KOPT-K1 (cell line): ENCODE results near the gene PIGR.

Experiments used
- H3K27ac ChIP-seq: fragments of 200-600 bp; sonication (generic); 2 replicates; pipeline ENCODE4 v1.5.1; 2016; ENCODE audit warnings: antibody characterized with exemption, mild to moderate bottlenecking, low read depth, low read length; ENCODE audit not compliant: poor library complexity, severe bottlenecking
- H3K36me3 ChIP-seq: fragments of 200-600 bp; sonication (generic); 2 replicates; pipeline ENCODE4 v1.5.1; 2017; ENCODE audit warnings: antibody characterized with exemption, mild to moderate bottlenecking, low read length, moderate library complexity; ENCODE audit not compliant: insufficient read depth
- H3K9me3 ChIP-seq: fragments of 200-600 bp; sonication (generic); 2 replicates; pipeline ENCODE4 v1.5.1; 2017; ENCODE audit warnings: antibody characterized with exemption, low read length, mild to moderate bottlenecking; ENCODE audit not compliant: insufficient read depth, poor library complexity, severe bottlenecking

PIGR gene

GRCh38 chr1:206912445-206913095 is 33.7 kb downstream of the PIGR start:
- Histone ChIP-seq H3K27ac (no peak overlapping the region), H3K36me3 (no peaks in the 10 kb centered on the region), H3K9me3 (no peaks in the 10 kb centered on the region)

- no peak overlapping the region for H3K27ac ChIP-seq
- no peaks in the 10 kb centered on the region for H3K36me3 ChIP-seq
These were observed 35.1 kb downstream of the PIGR start for GRCh38 chr1:206911064-206911663.

GRCh38 chr1:206909883-206910318 is 36.4 kb downstream of the PIGR start:
- H3K27ac ChIP-seq, result no peak overlapping the region
- H3K9me3 ChIP-seq, result no peaks in the 10 kb centered on the region
- H3K36me3 ChIP-seq, result no peaks in the 10 kb centered on the region

More at GRCh38 chr1:206911064-206911663, 35.1 kb downstream of the PIGR start:
- H3K9me3 ChIP-seq, result no peaks in the 10 kb centered on the region

- no peaks in the 10 kb centered on the region for H3K36me3 ChIP-seq
- no peak overlapping the region for H3K27ac ChIP-seq
- no peaks in the 10 kb centered on the region for H3K9me3 ChIP-seq
These were observed 36.9 kb downstream of the PIGR start for GRCh38 chr1:206909161-206909882.

- Histone ChIP-seq H3K27ac (no peak overlapping the region), H3K9me3 (no peaks in the 10 kb centered on the region), H3K36me3 (no peaks in the 10 kb centered on the region)
These were observed 38.2 kb downstream of the PIGR start for GRCh38 chr1:206908038-206908437.

- no peaks in the 10 kb centered on the region for H3K36me3 ChIP-seq
- no peaks in the 10 kb centered on the region for H3K9me3 ChIP-seq
- H3K27ac ChIP-seq, result no peak overlapping the region
These were observed 38.8 kb downstream of the PIGR start for GRCh38 chr1:206907304-206907991.

- Histone ChIP-seq H3K27ac (no peak overlapping the region), H3K9me3 (no peaks in the 10 kb centered on the region), H3K36me3 (no peaks in the 10 kb centered on the region)
These were observed 40.7 kb downstream of the PIGR start for GRCh38 chr1:206905295-206906164.

GRCh38 chr1:206904423-206905142 is 41.7 kb downstream of the PIGR start:
- H3K9me3 ChIP-seq, result no peaks in the 10 kb centered on the region
- no peak overlapping the region for H3K27ac ChIP-seq
- no peaks in the 10 kb centered on the region for H3K36me3 ChIP-seq

GRCh38 chr1:206903687-206904086 is 42.6 kb downstream of the PIGR start:
- no peak overlapping the region for H3K27ac ChIP-seq
- H3K9me3 ChIP-seq, result no peaks in the 10 kb centered on the region
- no peaks in the 10 kb centered on the region for H3K36me3 ChIP-seq

- no peaks in the 10 kb centered on the region for H3K36me3 ChIP-seq
- H3K27ac ChIP-seq, result no peak overlapping the region
- no peaks in the 10 kb centered on the region for H3K9me3 ChIP-seq
These were observed 43.6 kb downstream of the PIGR start for GRCh38 chr1:206902702-206903101.

GRCh38 chr1:206901944-206902343 is 44.3 kb downstream of the PIGR start:
- no peaks in the 10 kb centered on the region for H3K9me3 ChIP-seq
- H3K27ac ChIP-seq, result no peak overlapping the region
- H3K36me3 ChIP-seq, result no peaks in the 10 kb centered on the region

GRCh38 chr1:206900149-206900548 is 46.1 kb downstream of the PIGR start:
- Histone ChIP-seq H3K27ac (no peak overlapping the region), H3K9me3 (no peaks in the 10 kb centered on the region), H3K36me3 (no peaks in the 10 kb centered on the region)

- H3K9me3 ChIP-seq, result no peaks in the 10 kb centered on the region
- no peak overlapping the region for H3K27ac ChIP-seq
- H3K36me3 ChIP-seq, result no peaks in the 10 kb centered on the region
These were observed 46.5 kb downstream of the PIGR start for GRCh38 chr1:206899717-206900116.

- H3K36me3 ChIP-seq, result no peaks in the 10 kb centered on the region
- H3K9me3 ChIP-seq, result no peaks in the 10 kb centered on the region
- H3K27ac ChIP-seq, result no peak overlapping the region
These were observed 47.3 kb downstream of the PIGR start for GRCh38 chr1:206898915-206899431.
